NB4 (cell line): ENCODE measurements around the gene UGT1A7.

ENCODE experiments used
- DNase-seq: peaks from one replicate; pipeline ENCODE4 v3.0.0; 2010; ENCODE audit warnings: low read depth
- H3K4me3 ChIP-seq: one replicate; pipeline ENCODE4 v1.5.1; 2011; ENCODE audit warnings: mild to moderate bottlenecking, low read depth, low read length, moderate library complexity
- MAX ChIP-seq: IDR thresholded peaks from 2 replicates; pipeline ENCODE4 v1.6.1; 2011; ENCODE audit warnings: low read depth, low read length
- MYC ChIP-seq: IDR thresholded peaks from 2 replicates; pipeline ENCODE4 v1.6.1; 2011; ENCODE audit warnings: low read depth, low read length
- POLR2A ChIP-seq: IDR thresholded peaks from 2 replicates; pipeline ENCODE4 v1.6.1; 2011; ENCODE audit warnings: mild to moderate bottlenecking; ENCODE audit not compliant: insufficient read length; ENCODE audit errors: extremely low read depth
- TF ChIP-seq, protein P1 (sequence below): IDR thresholded peaks from one replicate; pipeline ENCODE4 v1.5.1; 2012; ENCODE audit warnings: low read depth, low read length

Gene UGT1A7

DNA sequence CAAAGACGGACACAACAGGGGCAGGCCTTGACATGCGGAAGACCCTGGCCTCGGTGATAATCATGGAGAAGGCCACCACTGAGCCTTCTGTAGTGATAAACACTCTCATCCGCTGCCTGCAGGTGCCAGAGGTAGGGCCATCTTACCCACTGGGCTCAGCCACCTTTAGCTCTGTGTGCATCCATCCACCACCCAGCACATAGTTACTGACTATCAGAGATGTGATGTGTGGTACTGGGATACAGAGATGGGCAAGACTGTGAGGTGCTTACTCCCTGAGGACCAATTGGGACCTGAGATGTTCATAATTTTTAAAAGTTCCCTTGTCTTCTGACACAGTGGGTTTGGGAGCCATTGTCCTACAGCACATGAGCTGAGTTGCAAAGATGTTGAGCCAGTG, 98.0 kb downstream of the UGT1A7 start:
- no peak overlapping the region for H3K4me3 ChIP-seq
- DNase-seq: no peak
- TF ChIP-seq MYC (no peak), POLR2A (no peak), MAX (no peak)
- TF ChIP-seq, protein P1, sequence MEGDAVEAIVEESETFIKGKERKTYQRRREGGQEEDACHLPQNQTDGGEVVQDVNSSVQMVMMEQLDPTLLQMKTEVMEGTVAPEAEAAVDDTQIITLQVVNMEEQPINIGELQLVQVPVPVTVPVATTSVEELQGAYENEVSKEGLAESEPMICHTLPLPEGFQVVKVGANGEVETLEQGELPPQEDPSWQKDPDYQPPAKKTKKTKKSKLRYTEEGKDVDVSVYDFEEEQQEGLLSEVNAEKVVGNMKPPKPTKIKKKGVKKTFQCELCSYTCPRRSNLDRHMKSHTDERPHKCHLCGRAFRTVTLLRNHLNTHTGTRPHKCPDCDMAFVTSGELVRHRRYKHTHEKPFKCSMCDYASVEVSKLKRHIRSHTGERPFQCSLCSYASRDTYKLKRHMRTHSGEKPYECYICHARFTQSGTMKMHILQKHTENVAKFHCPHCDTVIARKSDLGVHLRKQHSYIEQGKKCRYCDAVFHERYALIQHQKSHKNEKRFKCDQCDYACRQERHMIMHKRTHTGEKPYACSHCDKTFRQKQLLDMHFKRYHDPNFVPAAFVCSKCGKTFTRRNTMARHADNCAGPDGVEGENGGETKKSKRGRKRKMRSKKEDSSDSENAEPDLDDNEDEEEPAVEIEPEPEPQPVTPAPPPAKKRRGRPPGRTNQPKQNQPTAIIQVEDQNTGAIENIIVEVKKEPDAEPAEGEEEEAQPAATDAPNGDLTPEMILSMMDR: no peak

- DNase-seq: no peak
- no peak for TF ChIP-seq POLR2A
- no peak for TF ChIP-seq MYC
- TF ChIP-seq, protein P1: no peak
- TF ChIP-seq MAX: no peak
- H3K4me3 ChIP-seq: no peak overlapping the region
Observed at GRCh38 chr2:233780771-233781170, 99.1 kb downstream of the UGT1A7 start.

GRCh38 chr2:233789554-233789953, 107.9 kb downstream of the UGT1A7 start:
- no peak overlapping the region for H3K4me3 ChIP-seq
- TF ChIP-seq MAX: no peak
- TF ChIP-seq, protein P1: no peak
- no peak for TF ChIP-seq POLR2A
- no peak for TF ChIP-seq MYC
- no peak for DNase-seq

DNA sequence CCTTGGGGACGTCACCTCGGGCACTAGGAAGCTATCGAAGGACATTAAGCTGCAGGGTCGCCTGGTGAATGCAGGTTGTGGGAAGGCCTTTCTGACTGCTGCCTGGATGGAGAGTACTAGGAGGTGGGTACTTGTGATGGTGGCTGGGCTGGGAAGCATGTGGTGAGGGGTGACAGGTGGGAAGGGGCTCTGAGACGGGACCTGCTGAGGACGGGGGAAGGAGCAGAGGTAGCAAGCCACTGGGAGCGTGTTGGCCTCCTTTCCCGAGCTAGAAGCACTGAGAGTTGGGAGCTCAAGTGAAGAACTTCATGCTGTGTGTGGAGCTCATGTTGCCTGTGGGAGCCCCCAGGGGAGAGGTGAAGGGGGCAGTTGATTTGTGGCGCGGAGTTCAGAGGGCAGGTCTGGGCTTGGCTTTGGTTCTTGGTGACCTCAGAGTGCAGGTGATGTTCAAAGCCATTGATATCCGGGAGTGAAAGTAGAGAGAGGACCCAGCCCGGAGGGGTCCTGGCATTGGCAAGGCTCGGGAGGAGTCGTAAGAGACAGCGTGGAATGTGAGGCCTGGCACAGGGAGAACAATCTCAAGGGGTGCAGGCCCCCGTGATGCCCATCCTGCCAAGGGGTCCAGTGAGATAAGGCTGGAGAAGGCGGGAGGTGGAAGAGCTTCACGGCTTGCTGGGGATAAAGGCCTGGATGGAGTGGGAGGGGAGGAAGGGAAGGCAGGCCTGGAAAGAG, 109.6 kb downstream of the UGT1A7 start:
- no peak overlapping the region for H3K4me3 ChIP-seq
- no peak for TF ChIP-seq MYC
- TF ChIP-seq POLR2A: no peak
- TF ChIP-seq, protein P1: no peak
- TF ChIP-seq MAX: no peak
- no peak for DNase-seq

GRCh38 chr2:233791883-233792329, 110.2 kb downstream of the UGT1A7 start:
- H3K4me3 ChIP-seq: no peak overlapping the region
- DNase-seq: no peak
- TF ChIP-seq, protein P1: no peak
- TF ChIP-seq MYC (no peak), MAX (no peak), POLR2A (no peak)
